ENCODE data around the gene TNFRSF11A.
A peak's percentile ranks its signal among the peaks of the same experiment; 100 is the strongest.

TNFRSF11A gene

DNA sequence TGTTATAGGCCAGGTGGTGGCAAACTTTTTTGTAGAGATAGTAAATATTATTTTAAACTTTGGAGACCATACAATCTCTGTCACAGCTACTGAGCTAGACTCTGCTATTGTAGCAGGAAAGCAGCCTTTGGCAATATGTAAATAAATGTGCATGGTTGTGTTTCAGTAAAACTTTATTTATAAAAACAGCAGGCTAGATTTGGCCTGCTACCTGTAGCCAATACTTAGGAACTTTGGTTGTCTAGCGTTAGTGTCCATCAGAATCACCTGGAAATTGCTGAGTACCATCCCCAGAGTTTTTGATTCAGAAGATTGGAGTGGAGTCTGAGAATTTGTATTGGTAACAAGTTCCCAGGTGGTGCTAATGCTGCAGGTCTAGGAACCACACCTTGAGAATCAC lies 23.8 kb upstream of the TNFRSF11A start:
- CTCF ChIA-PET, result no interaction called here
- Mint-ChIP-seq H3K36me3 (peaks cover 53% of the 10 kb centered on the region), H3K4me3 (no peak overlapping the region), H3K9me3 (no peaks in the 10 kb centered on the region), H3K27ac (no peak overlapping the region), H3K4me1 (peaks cover 14% of the 10 kb centered on the region), H3K27me3 (no peaks in the 10 kb centered on the region)
- no peak for DNase-seq

GRCh38 chr18:62312851-62313250 lies 12.3 kb upstream of the TNFRSF11A start:
- Mint-ChIP-seq H3K4me1 (no peaks in the 10 kb centered on the region), H3K4me3 (no peak overlapping the region), H3K36me3 (peaks cover 15% of the 10 kb centered on the region), H3K27me3 (peaks cover 8% of the 10 kb centered on the region), H3K27ac (no peak overlapping the region), H3K9me3 (no peaks in the 10 kb centered on the region)
- DNase-seq, result no peak
- CTCF ChIA-PET, result no interaction called here

DNA sequence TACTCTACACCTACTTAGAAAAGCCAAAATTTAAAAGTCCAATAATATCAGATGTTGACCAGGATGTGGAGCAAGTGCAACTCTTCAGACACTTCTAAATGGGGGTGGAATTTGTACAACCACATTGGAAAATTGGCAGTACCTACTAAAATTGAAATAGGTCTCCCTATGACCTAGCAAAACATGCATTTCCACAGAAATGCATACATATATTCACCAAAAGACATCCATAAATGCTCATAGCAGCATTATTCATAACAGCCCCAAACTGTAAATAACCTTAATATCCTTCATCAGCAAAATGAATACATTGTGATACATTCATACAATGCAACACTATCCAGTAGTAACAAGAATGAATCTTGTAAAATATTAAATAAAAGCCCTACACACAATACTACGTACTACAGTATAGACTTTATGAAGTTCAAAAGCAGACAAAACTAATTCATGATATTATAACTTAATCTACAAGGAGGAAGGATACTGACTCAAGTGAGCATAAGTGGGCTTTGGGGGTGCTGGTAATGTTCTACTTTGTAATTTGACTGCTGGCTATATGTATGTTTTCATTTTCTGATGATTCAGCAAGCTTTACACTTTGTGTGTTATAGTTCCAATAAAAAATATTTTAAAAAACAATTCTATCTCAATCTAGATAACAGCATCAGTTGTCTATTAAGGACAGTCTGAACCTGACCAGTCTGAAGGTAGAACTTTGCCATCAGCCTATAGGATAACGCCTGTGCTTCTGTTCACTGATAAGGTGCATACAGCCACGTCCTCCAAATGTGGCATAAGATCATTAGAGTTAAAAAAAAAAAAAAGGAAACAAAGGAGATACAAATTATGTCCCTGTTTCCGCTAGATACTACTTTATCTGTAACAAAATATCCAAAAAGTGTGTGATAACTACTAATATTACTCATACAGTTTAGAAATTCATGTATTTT lies 6.6 kb upstream of the TNFRSF11A start:
- CTCF ChIA-PET, result no interaction called here
- H3K9me3 Mint-ChIP-seq, result no peaks in the 10 kb centered on the region
- no peaks in the 10 kb centered on the region for H3K4me1 Mint-ChIP-seq
- no peak overlapping the region for H3K27ac Mint-ChIP-seq
- DNase-seq, result no peak
- no peaks in the 10 kb centered on the region for H3K36me3 Mint-ChIP-seq
- no peak overlapping the region for H3K4me3 Mint-ChIP-seq
- peaks cover 32% of the 10 kb centered on the region for H3K27me3 Mint-ChIP-seq

GRCh38 chr18:62321201-62321600 lies 3.9 kb upstream of the TNFRSF11A start:
- DNase-seq, result no peak
- H3K36me3 Mint-ChIP-seq, result peaks cover 4% of the 10 kb centered on the region
- CTCF ChIA-PET, result no interaction called here
- H3K4me3 Mint-ChIP-seq, result no peak overlapping the region
- peaks cover 14% of the 10 kb centered on the region for H3K4me1 Mint-ChIP-seq
- H3K27ac Mint-ChIP-seq, result no peak overlapping the region
- H3K27me3 Mint-ChIP-seq, result peaks cover 55% of the 10 kb centered on the region
- no peaks in the 10 kb centered on the region for H3K9me3 Mint-ChIP-seq

DNA sequence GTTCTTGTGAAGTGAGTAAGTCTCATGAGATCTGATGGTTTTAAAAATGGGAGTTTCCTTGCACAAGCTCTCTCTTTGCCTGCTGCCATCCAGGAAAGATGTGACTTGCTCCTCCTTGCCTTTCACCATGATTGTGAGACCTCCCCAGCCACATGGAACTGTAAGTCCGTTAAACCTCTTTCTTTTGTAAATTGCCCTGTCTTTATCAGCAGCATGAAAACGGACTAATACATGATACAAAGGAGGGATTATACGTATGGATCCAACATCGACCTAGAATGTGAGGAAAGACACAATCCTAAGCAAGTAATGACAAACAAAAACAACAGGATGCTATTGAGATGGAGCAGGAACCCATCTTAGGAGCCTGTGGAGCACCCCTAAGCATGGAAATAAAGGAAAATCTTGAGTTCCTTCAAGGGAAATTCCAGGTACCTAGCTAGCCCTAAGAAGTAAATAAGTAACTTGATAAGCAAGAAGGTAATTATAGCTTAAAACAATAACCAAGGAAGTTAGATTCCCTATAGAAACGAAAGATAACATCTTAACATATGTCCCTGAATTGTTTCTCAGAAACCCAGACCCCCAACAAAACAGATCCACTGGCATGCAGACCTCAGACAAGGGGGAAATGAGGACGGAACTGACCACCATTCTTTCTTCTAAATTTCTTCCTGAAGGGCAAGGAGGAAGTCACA lies 1.5 kb upstream of the TNFRSF11A start:
- CTCF ChIA-PET, result interaction anchor here (1.0 to 1.4 kb wide), 5 partner anchors 8 to 216 kb away, joined by 3 to 4 read pairs (median 3); partner anchors contain the start of gene ZCCHC2
- Mint-ChIP-seq H3K27ac (no peak overlapping the region), H3K9me3 (no peaks in the 10 kb centered on the region), H3K4me3 (peak overlapping the region; percentile 80), H3K36me3 (peaks cover 4% of the 10 kb centered on the region), H3K27me3 (peaks cover 53% of the 10 kb centered on the region), H3K4me1 (peaks cover 37% of the 10 kb centered on the region)
- no peak for DNase-seq

DNA sequence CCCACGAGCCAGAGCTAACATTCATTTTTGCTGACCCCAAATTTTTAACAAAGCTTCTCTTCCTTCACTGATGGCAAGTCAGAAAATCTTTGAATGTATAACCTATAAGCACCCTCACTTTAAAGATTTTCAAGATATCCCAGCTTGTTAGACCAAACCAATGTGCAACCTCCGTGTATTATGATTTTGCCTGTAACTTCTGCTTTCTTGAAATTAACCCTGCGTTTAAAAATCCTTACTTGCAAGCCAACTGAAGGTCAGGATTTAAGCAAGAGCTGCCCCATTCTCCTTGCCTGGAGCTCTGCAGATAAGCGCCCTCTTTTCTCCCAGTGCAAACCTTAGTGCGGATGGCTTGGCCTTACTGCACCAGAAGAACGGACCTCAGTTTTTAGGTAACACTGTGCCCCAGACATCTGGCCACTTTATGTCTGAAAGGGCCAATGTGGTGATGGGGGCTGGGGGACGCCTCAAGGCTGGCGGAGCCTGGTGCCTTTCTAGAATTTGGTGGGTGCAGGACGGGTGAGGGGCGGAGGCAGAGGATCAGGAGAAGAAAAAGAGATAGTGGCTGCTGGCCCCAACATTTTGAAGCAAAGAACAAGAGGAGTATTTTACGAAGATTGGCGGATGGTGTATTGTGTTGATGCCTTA lies 805 bp upstream of the TNFRSF11A start:
- Mint-ChIP-seq H3K9me3 (no peaks in the 10 kb centered on the region), H3K36me3 (peaks cover 4% of the 10 kb centered on the region), H3K4me1 (peaks cover 44% of the 10 kb centered on the region), H3K27ac (peak overlapping the region; percentile 17), H3K4me3 (peak overlapping the region; percentile 80), H3K27me3 (peaks cover 52% of the 10 kb centered on the region)
- no peak for DNase-seq
- CTCF ChIA-PET, result interaction anchor here (1.0 to 1.4 kb wide), 7 partner anchors 9 to 260 kb away, joined by 3 to 4 read pairs (median 3); partner anchors contain the start of gene ZCCHC2

DNA sequence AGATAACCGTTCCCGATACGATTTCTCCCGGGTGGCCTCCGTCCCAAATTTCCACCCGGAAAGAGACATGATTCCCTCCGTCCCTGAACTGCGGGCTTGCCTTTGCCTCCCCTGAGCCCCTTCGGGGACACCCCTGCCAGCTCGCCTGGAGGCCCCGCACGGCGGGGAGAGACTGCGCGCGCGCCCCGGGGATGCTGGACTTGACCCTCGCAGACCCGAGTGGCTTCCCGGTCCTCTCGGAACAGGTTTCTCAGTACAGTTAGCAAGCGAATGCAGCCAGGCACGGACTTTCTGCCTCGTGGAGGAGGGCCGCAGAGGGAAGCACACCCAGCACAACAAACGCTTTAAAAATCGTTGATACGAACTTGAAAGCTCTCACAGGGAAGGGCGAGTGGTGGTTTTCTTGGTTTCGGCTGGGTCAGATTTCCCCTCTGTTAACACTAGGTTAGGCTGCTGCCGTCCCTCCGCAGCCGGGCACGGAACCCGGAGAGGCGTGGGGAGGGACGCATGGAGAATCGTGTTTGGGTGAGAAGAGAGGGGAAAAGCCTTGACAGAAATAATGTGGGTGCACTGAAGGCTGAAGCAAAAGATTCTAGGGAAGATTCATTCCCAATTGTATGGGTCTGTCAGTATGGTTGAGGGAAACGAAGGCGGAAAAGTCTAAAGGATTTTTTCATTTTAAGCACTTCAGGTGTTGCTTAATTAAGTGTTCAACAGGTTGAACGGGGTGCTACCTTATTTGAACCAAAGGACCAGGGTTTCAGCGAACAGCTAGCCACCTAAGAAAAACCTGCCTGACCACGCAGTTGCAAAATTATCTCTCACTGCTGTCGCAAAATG lies 916 bp downstream of the TNFRSF11A start:
- Mint-ChIP-seq H3K9me3 (no peaks in the 10 kb centered on the region), H3K36me3 (peaks cover 10% of the 10 kb centered on the region), H3K4me3 (peak overlapping the region; percentile 91), H3K27ac (no peak overlapping the region), H3K4me1 (peaks cover 59% of the 10 kb centered on the region), H3K27me3 (peaks cover 57% of the 10 kb centered on the region)
- CTCF ChIA-PET, result interaction anchor here (0.6 to 1.9 kb wide), 3 partner anchors 16 to 258 kb away, joined by 4 to 5 read pairs (median 4); no protein-coding TSS in a partner anchor
- DNase-seq, result peak; percentile 53

- Mint-ChIP-seq H3K36me3 (peaks cover 13% of the 10 kb centered on the region), H3K4me3 (peak overlapping the region; percentile 91), H3K27ac (no peak overlapping the region), H3K27me3 (peaks cover 51% of the 10 kb centered on the region), H3K9me3 (no peaks in the 10 kb centered on the region), H3K4me1 (peaks cover 66% of the 10 kb centered on the region)
- CTCF ChIA-PET, result interaction anchor here (0.6 to 1.9 kb wide), 3 partner anchors 16 to 569 kb away, joined by 3 to 5 read pairs (median 4); no protein-coding TSS in a partner anchor
- DNase-seq, result no peak
Observed at GRCh38 chr18:62326646-62327348, 1.7 kb downstream of the TNFRSF11A start.

DNA sequence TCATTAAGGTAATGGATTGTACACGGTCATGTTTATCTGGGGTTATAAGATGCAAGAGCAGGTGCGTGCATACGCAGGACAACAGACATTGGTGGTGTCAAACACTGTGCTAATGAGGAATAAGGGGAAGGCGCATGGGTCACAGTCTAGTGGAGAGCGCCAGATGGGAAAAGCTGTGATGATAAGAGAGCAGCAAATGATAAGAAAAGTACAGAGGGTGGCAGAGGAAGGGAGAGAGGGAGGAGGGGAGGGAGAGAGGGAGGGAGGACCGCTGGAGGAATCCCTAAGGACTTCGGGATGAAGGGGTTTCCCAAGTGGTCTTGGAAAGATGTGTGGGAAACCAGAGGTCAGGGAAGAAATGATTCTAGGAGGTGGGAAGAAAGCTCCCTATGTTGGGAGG lies 2.9 kb downstream of the TNFRSF11A start:
- Mint-ChIP-seq H3K36me3 (peaks cover 15% of the 10 kb centered on the region), H3K27ac (no peak overlapping the region), H3K4me3 (no peak overlapping the region), H3K4me1 (peaks cover 78% of the 10 kb centered on the region), H3K9me3 (no peaks in the 10 kb centered on the region), H3K27me3 (peaks cover 48% of the 10 kb centered on the region)
- CTCF ChIA-PET, result interaction anchor here (1.9 kb wide), 1 partner anchor 255 kb away, joined by 5 read pairs; no protein-coding TSS in a partner anchor
- no peak for DNase-seq

DNA sequence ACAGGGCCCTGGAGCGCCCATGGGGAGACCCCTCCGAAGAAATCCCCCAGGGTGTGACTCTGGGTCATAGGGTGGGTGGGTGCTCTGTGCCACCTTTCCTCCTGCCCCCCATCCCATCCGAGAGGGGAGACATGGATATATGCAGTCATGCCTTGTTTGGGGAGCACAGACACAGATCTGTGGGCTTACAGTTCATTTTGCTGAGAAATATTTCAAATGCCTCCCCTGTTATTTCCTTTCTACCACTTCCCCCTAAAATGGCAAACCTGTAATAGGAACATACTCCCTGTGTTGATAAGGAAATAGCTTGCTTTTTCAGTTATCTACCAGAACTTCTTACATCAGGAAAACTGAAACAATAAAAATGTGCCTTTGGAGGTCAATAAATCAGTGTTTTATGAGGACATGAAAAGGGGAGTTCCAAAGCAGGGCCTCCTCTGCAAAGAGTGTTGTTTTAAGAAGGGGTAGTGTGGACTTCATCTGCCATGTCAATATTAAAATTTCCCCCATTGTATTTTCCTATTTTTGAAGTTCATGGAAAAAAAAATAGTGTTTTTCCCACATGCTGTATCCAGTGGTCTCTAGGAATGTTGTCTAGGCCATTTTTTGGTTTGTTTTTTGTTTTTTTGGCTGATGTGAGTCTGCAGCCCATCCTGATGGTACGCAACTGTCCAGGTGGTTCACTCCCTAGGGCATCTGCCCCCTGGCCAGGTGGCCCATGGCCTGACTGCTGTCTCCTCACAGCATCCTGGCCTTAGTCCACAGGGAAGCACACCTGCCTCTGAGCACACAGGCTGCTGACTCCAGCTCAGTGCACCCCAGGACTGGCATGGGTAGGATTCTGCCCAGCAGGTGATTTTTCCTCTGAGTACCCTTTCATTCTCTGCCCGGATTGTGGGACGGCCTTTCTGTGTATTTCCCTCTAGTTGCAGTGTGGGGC lies 3.7 kb downstream of the TNFRSF11A start:
- CTCF ChIA-PET, result interaction anchor here (0.8 to 1.6 kb wide), 4 partner anchors 9 to 97 kb away, joined by 3 to 5 read pairs (median 4); no protein-coding TSS in a partner anchor
- Mint-ChIP-seq H3K9me3 (no peaks in the 10 kb centered on the region), H3K27me3 (peaks cover 42% of the 10 kb centered on the region), H3K4me1 (peaks cover 77% of the 10 kb centered on the region), H3K4me3 (peak overlapping the region; percentile 73), H3K27ac (peak overlapping the region; percentile 90), H3K36me3 (peaks cover 18% of the 10 kb centered on the region)
- no peak for DNase-seq

DNA sequence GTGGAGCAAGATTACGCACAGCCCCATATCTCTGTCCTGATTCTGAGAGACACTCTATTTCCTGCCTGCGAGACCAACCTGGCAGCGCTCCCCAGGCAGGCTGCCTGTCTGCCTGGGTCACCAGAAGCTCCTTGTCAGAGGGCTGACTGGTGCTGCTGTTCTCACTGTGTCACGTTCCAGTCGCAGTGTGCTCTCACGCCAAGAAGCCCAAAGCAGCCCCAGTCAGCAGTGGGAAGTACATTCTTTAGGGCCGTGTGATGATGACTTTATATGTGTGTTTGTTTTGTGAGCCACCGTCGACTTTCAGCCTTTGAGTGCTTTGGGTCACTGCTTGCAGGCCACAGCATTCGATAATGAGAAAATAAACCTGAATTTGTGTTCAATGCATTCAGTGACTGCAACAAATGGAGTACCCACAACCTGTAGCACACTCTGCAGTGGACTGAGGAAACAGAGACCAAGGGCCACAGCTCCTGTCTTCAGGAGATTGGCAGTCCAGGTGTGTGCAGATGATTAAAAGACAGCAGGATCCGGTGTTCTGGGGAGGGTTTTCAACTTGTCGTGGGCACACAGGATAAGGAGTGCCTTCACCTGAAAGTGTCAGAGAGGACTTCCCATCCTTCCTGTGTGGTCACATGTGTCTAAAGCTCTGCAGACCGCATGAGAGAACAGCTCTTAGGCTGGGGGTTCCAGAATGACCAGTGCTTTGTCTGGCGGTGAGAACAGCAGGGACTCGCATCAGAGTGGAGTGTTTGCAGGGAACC lies 4.8 kb downstream of the TNFRSF11A start:
- Mint-ChIP-seq H3K4me1 (peaks cover 72% of the 10 kb centered on the region), H3K9me3 (no peaks in the 10 kb centered on the region), H3K36me3 (peaks cover 18% of the 10 kb centered on the region), H3K27ac (peak overlapping the region; percentile 90), H3K4me3 (peak overlapping the region; percentile 73), H3K27me3 (peaks cover 32% of the 10 kb centered on the region)
- CTCF ChIA-PET, result interaction anchor here (0.8 to 1.6 kb wide), 4 partner anchors 8 to 96 kb away, joined by 3 to 5 read pairs (median 4); no protein-coding TSS in a partner anchor
- peak; percentile 71 for DNase-seq

Measured in activated naive CD4-positive, alpha-beta T cell treated with anti-CD3 and anti-CD28 coated beads, Interleukin-2, amount 10 ng/mL, durations not matched to agents 7 days and 5 days (primary cell).